Epithelial cell of proximal tubule (primary cell): ENCODE measurements around the gene GPER1. TPM values are rescaled to one million over a fixed set of nuclear protein-coding genes. Genes with fewer than 3 reads are reported as not detected.

ENCODE experiments used
- DNase-seq: peaks from one replicate; pipeline ENCODE4 v3.0.0-alpha.2; 2011; ENCODE audit warnings: low read depth
- H3K4me3 ChIP-seq: 2 replicates; pipeline ENCODE4 v1.5.1; 2011; ENCODE audit warnings: low read depth, mild to moderate bottlenecking, low read length
- CTCF ChIP-seq: conservative IDR thresholded peaks from 2 replicates; pipeline ENCODE4 v1.5.1; 2012; ENCODE audit warnings: low read depth, mild to moderate bottlenecking, low read length
- total RNA-seq: library from RNA; depleted of rRNA; stranded (reverse); fragments of >200 nt; gene quantifications from 2 replicates; pipeline ENCODE4 v1.2.3, GENCODE V29; 2015

GPER1 gene
- total RNA-seq, 1 donor from 2014 or later = 0.81 TPM

DNA sequence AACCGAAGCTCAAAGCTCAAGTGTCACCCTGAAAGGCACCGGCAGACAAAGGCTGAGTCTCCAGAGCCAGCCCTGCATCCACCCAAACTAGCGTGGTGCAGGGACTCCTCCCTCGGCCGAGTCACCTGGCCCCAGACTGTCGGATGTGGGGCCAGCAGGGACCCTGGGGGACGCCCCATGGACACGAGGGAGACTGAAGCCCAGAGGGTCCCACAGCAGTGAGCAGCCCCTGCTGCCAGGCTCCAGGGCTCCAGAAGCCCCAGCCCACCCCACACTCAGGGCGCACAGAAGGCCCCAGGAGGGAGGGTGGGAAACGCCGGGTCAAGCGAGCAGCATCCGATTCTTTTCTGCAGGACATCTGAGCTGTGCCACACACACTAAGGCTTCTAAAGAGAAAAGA is 23.3 kb upstream of the GPER1 start:
- H3K4me3 ChIP-seq = no peak overlapping the region
- no peak for DNase-seq
- no peak for TF ChIP-seq CTCF

DNA sequence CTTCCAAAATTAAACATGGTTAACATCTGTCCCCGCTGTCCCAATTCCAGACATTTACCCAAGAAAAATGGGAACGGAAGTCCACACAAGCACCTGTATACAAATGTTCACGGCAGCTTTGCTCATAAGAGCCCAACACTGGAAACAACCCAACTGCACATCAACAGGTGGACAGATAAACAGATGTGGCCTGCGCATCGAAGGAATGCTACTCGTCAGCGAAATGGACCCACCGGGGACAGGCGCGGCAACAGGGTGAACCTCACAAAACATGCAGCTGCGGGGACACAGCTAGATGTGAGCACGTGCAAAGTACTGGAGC is 22.7 kb upstream of the GPER1 start:
- no peak for TF ChIP-seq CTCF
- DNase-seq = no peak
- H3K4me3 ChIP-seq = no peak overlapping the region

GRCh38 chr7:1065585-1066241 is 22.2 kb upstream of the GPER1 start:
- DNase-seq = no peak

DNA sequence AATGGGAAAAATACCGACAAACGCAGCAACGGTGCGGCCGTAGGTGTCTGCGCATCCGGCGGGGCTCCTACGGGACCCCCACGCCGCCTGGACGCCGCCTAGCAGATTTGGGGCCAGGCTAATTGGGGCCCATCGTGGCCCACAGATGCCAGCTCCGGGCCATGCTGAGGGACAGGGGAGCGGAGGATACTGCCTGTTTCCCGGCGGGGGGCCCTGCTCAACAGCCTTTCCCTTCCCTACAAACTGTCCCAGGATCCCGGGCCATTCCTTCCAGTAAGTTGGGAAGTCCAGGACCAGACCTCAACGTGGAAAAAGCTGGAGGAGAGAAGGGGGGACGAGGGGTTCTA is 21.7 kb upstream of the GPER1 start:
- no peak overlapping the region for H3K4me3 ChIP-seq
- DNase-seq = no peak
- no peak for TF ChIP-seq CTCF

More at GRCh38 chr7:1065585-1066241, 22.2 kb upstream of the GPER1 start:
- no peak overlapping the region for H3K4me3 ChIP-seq
- peak; percentile 85 for TF ChIP-seq CTCF

GRCh38 chr7:1068013-1068412 is 19.9 kb upstream of the GPER1 start:
- H3K4me3 ChIP-seq = no peak overlapping the region
- no peak for DNase-seq
- TF ChIP-seq CTCF = no peak

- DNase-seq = no peak
- TF ChIP-seq CTCF = no peak
- H3K4me3 ChIP-seq = no peak overlapping the region
These were observed 19.3 kb upstream of the GPER1 start for GRCh38 chr7:1068619-1069018.

DNA sequence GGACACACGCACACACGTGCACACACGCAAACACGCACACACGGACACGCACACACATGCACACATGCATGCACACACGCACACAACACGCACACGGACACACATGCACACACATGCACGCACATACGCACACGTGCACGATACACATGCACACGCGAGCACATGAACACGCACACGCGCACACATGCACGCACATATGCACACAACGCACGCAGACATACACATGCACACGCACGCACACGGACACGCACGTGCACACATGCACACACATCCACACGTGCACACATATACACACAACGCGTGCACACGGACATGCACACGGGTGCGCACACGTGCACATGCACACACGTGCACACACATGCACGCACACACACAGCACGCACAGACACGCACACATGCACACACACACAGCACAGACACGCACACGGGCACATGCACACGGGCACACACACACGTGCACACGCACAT is 17.3 kb upstream of the GPER1 start:
- TF ChIP-seq CTCF = no peak
- no peak for DNase-seq

More for the DNA sequence above, 17.3 kb upstream of the GPER1 start:
- H3K4me3 ChIP-seq = no peak overlapping the region
